Keratinocyte (primary cell): ENCODE measurements around the gene ALDH1L1. TPM values are rescaled to one million over a fixed set of nuclear protein-coding genes. Genes with fewer than 3 reads are reported as not detected.

Experiments used
- DNase-seq: peaks from one replicate; pipeline ENCODE4 v3.0.0-alpha.2; 2011; ENCODE audit warnings: low read depth, missing footprints, low spot score
- FAIRE-seq: peaks from 2 replicates; lab custom pipeline; 2011; peaks lifted over from hg19 to GRCh38; lab: Jason Lieb, UNC
- H2AFZ ChIP-seq: 2 replicates; pipeline ENCODE4 v1.6.0; 2012; ENCODE audit warnings: low read length, control low read depth, inconsistent platforms; ENCODE audit not compliant: control insufficient read depth
- H3K27ac ChIP-seq: 2 replicates; pipeline ENCODE4 v1.5.1; 2011; ENCODE audit warnings: low read length; ENCODE audit not compliant: control insufficient read depth, insufficient read depth
- H3K27me3 ChIP-seq: 3 replicates; pipeline ENCODE4 v1.6.0; 2011; ENCODE audit warnings: low read length; ENCODE audit not compliant: control insufficient read depth, insufficient read depth; ENCODE audit errors: extremely low read depth
- H3K36me3 ChIP-seq, 2 experiments: 2 replicates in 1 of 2; 3 replicates in 1 of 2; pipeline ENCODE4 v1.5.1; 2011; ENCODE audit warnings: low read length in 2 of 2, mild to moderate bottlenecking in 1 of 2; ENCODE audit not compliant: control insufficient read depth in 2 of 2, insufficient read depth in 2 of 2; ENCODE audit errors: extremely low read depth in 1 of 2
- H3K4me1 ChIP-seq: 3 replicates; pipeline ENCODE4 v1.5.1; 2011; ENCODE audit warnings: low read length; ENCODE audit not compliant: control insufficient read depth, insufficient read depth; ENCODE audit errors: extremely low read depth
- H3K4me2 ChIP-seq: 3 replicates; pipeline ENCODE4 v1.6.0; 2011; ENCODE audit warnings: low read depth, low read length; ENCODE audit not compliant: control insufficient read depth, insufficient read depth; ENCODE audit errors: extremely low read depth
- H3K4me3 ChIP-seq, 3 experiments: fragments of 200-600 bp in 1 of 3; sonication (generic) in 1 of 3; 2 replicates in 2 of 3; 3 replicates in 1 of 3; pipeline ENCODE4 v1.5.1; 2011 to 2016; ENCODE audit warnings: low read length in 3 of 3, mild to moderate bottlenecking in 3 of 3, control low read depth in 2 of 3, inconsistent platforms in 1 of 3, low read depth in 1 of 3, mixed read lengths in 1 of 3, mixed run types in 1 of 3, moderate library complexity in 1 of 3; ENCODE audit not compliant: control insufficient read depth in 2 of 3, insufficient read depth in 2 of 3; ENCODE audit errors: extremely low read depth in 1 of 3
- H3K79me2 ChIP-seq: 2 replicates; pipeline ENCODE4 v1.6.0; 2012; ENCODE audit warnings: low read length; ENCODE audit not compliant: control insufficient read depth, insufficient read depth
- H3K9ac ChIP-seq: 3 replicates; pipeline ENCODE4 v1.6.0; 2011; ENCODE audit warnings: low read length; ENCODE audit not compliant: control insufficient read depth, insufficient read depth; ENCODE audit errors: extremely low read depth
- H3K9me1 ChIP-seq: 3 replicates; pipeline ENCODE4 v1.6.0; 2011; ENCODE audit warnings: low read length; ENCODE audit not compliant: control insufficient read depth, insufficient read depth; ENCODE audit errors: extremely low read depth
- H3K9me3 ChIP-seq: 2 replicates; pipeline ENCODE4 v1.5.1; 2012; ENCODE audit warnings: low read depth, low read length; ENCODE audit not compliant: control insufficient read depth
- H4K20me1 ChIP-seq: 3 replicates; pipeline ENCODE4 v1.6.0; 2011; ENCODE audit warnings: low read length; ENCODE audit not compliant: control insufficient read depth, insufficient read depth; ENCODE audit errors: extremely low read depth
- EZH2 ChIP-seq: IDR thresholded peaks from one replicate; pipeline ENCODE4 v1.6.1; 2012; ENCODE audit warnings: inconsistent platforms, mild to moderate bottlenecking, low read length, moderate library complexity
- dilution Hi-C: fragments of 300-500 bp; cut with MboI; formaldehyde crosslinking; loops from one replicate; pipeline ENCODE4 v1.7.0; 2020; ENCODE audit warnings: low sequenced_read_pairs; ENCODE audit not compliant: extremely low pct_ligation_motif_present
- polyA plus RNA-seq, 5 experiments: library from polyadenylated mRNA; depleted of rRNA in 3 of 5; stranded (reverse) in 3 of 5; stranded (forward) in 1 of 5; unstranded in 1 of 5; fragments of >200 nt; gene quantifications; 1 replicate in 1 of 5; 2 replicates in 3 of 5; 3 replicates in 1 of 5; pipeline versions ENCODE4 v1.2.1 to v1.2.3, GENCODE V29; 2011 to 2012; ENCODE audit warnings: missing spikeins in 2 of 5, low read depth in 1 of 5, low replicate concordance in 1 of 5
- TF ChIP-seq, protein P1 (sequence below), 3 experiments: IDR thresholded peaks in 1 of 3; conservative IDR thresholded peaks in 1 of 3; optimal IDR thresholded peaks in 1 of 3; 2 replicates in 2 of 3; 3 replicates in 1 of 3; pipeline versions ENCODE3 to v1.5.1; 2011; ENCODE audit warnings: low read length in 3 of 3, mild to moderate bottlenecking in 3 of 3, moderate library complexity in 2 of 3, control low read depth in 1 of 3, inconsistent platforms in 1 of 3; ENCODE audit not compliant: insufficient read depth in 2 of 3; ENCODE audit errors: extremely low read depth in 1 of 3

Gene ALDH1L1
- polyA plus RNA-seq, 1 donor (not counting 4 experiments of a cell fraction or from before 2014, with no cell fraction given): 0.35 TPM

DNA sequence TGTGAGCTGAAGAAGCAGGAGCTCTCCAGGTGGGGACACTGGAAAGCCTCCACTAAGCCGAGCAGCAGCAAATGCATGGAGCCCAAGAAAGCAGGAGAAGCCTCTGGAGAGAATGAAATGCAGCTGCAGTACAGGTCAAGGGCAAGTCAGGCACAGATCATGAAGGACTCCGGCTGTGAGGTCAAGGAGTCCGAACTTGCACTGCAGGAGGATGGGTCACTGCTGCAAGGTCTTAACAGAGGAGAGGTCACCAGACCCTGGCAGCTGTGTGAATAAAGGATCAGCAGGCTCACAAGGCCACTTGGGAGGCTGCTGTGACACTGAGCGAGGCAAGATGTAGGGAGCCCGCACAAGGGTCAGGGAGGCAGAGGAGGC, 71.7 kb downstream of the ALDH1L1 start:
- dilution Hi-C loops: no loop called here
- Histone ChIP-seq H4K20me1 (no peaks in the 10 kb centered on the region), H3K4me3 (no peak overlapping the region), H2AFZ (no peak overlapping the region), H3K79me2 (no peaks in the 10 kb centered on the region), H3K27ac (no peak overlapping the region), H3K9ac (no peak overlapping the region), H3K27me3 (no peaks in the 10 kb centered on the region), H3K9me3 (no peaks in the 10 kb centered on the region), H3K4me2 (no peak overlapping the region), H3K36me3 (no peaks in the 10 kb centered on the region), H3K4me1 (no peaks in the 10 kb centered on the region), H3K9me1 (no peaks in the 10 kb centered on the region)
- no peak for TF ChIP-seq EZH2
- TF ChIP-seq, protein P1, sequence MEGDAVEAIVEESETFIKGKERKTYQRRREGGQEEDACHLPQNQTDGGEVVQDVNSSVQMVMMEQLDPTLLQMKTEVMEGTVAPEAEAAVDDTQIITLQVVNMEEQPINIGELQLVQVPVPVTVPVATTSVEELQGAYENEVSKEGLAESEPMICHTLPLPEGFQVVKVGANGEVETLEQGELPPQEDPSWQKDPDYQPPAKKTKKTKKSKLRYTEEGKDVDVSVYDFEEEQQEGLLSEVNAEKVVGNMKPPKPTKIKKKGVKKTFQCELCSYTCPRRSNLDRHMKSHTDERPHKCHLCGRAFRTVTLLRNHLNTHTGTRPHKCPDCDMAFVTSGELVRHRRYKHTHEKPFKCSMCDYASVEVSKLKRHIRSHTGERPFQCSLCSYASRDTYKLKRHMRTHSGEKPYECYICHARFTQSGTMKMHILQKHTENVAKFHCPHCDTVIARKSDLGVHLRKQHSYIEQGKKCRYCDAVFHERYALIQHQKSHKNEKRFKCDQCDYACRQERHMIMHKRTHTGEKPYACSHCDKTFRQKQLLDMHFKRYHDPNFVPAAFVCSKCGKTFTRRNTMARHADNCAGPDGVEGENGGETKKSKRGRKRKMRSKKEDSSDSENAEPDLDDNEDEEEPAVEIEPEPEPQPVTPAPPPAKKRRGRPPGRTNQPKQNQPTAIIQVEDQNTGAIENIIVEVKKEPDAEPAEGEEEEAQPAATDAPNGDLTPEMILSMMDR (optimal IDR thresholded peaks at IDR 0.05 in 1 of 3, IDR thresholded peaks at IDR 0.05 in 1 of 3, conservative IDR thresholded peaks at IDR 0.05 in 1 of 3; ENCODE audit: extremely low read depth in 1 of 3, insufficient read depth in 2 of 3, low read length in 3 of 3): no peak
- FAIRE-seq: no peak
- DNase-seq: no peak

DNA sequence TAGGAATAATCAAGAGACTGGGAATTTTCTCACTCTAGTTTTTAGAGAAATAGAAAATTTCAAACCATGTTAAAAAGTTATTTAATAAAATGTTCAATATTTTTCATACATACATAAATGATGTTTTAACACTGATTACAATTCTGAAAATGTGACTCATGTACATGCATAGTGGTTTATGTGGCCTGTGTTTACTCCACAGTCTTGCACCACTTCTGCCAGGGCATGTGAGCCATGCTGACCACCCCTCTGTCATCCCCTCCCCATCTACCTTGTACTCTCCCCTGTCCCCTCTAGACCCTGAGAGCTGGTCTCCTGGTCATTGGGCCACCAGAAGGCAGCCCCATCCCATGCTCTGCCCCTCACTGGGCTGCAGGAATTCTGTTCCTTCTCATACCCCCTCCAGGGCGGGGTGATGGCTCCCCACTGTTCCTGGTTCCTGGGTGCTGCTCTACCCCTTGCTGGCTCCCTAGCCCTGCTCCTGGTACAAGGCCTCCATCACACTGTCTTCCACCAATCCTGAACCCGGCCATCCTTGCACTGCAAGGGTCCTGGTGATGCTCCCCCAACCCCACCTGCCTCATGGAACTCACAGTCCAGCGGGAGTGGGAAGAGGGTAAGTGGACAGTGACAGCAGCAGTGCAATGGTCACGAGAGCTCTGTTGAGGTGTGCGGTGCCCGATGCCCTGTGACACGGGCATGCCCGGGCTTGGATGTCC, 72.3 kb downstream of the ALDH1L1 start:
- H4K20me1 ChIP-seq: no peaks in the 10 kb centered on the region
- FAIRE-seq: no peak
- no peaks in the 10 kb centered on the region for H3K79me2 ChIP-seq
- H3K4me3 ChIP-seq: no peak overlapping the region
- no peaks in the 10 kb centered on the region for H3K9me1 ChIP-seq
- no peak overlapping the region for H3K4me2 ChIP-seq
- no peak for DNase-seq
- no peaks in the 10 kb centered on the region for H3K9me3 ChIP-seq
- no peak overlapping the region for H3K27ac ChIP-seq
- dilution Hi-C loops: no loop called here
- H3K27me3 ChIP-seq: no peaks in the 10 kb centered on the region
- H3K4me1 ChIP-seq: no peaks in the 10 kb centered on the region
- H3K36me3 ChIP-seq: no peaks in the 10 kb centered on the region
- H3K9ac ChIP-seq: no peak overlapping the region
- TF ChIP-seq, protein P1 (optimal IDR thresholded peaks at IDR 0.05 in 1 of 3, IDR thresholded peaks at IDR 0.05 in 1 of 3, conservative IDR thresholded peaks at IDR 0.05 in 1 of 3; ENCODE audit: extremely low read depth in 1 of 3, insufficient read depth in 2 of 3, low read length in 3 of 3): no peak
- no peak for TF ChIP-seq EZH2
- H2AFZ ChIP-seq: no peak overlapping the region
